Measurements from ENCODE around the gene SH3D19. TPM values are rescaled to one million over a fixed set of nuclear protein-coding genes. Genes with fewer than 3 reads are reported as not detected.
A peak's percentile ranks its signal among the peaks of the same experiment; 100 is the strongest.

SH3D19 gene
- not detected in 2 replicates for total RNA-seq (2014; rRNA removed; shearing (Covaris generic); ENCODE audit: low replicate concordance)

GRCh38 chr4:151325111-151325948, at the start of gene SH3D19:
Gene SH3D19, minus strand, starts transcription at chr4:151325605. Its CDS starts 253 bp downstream, at chr4:151325352.
- H3K4me3 ChIP-seq (ENCODE audit: low read length), result no peak within 1 kb of the TSS
- no peak within 1 kb of the TSS for H2AFZ ChIP-seq (ENCODE audit: low read length)
- H3K4me2 ChIP-seq (ENCODE audit: low read depth, low read length, poor library complexity, severe bottlenecking), result no peak within 1 kb of the TSS
- H3K9ac ChIP-seq (ENCODE audit: low read length), result no peak within 1 kb of the TSS
- H3K9me3 ChIP-seq (ENCODE audit: low read length), result no peaks in the 10 kb centered on the region
- no peak within 1 kb of the TSS for H3K27ac ChIP-seq (ENCODE audit: low read length)
- H3K9me2 ChIP-seq (replicated peaks; ENCODE audit: insufficient read depth, low read length), result no peaks in the 10 kb centered on the region
- no peak for DNase-seq
- no peaks in the 10 kb centered on the region for H3K36me3 ChIP-seq (ENCODE audit: insufficient read depth, low read length)
- H3K79me2 ChIP-seq (ENCODE audit: low read length), result no peaks in the 10 kb centered on the region
- no peaks in the 10 kb centered on the region for H3K4me1 ChIP-seq (ENCODE audit: low read length)
- H4K20me1 ChIP-seq (ENCODE audit: insufficient read depth, low read depth, low read length), result no peaks in the 10 kb centered on the region
- H3K27me3 ChIP-seq (ENCODE audit: low read length), result no peaks in the 10 kb centered on the region

- Histone ChIP-seq H4K20me1 (ENCODE audit: insufficient read depth, low read depth, low read length) (no peaks in the 10 kb centered on the region), H3K9me3 (ENCODE audit: low read length) (no peaks in the 10 kb centered on the region), H3K36me3 (ENCODE audit: insufficient read depth, low read length) (no peaks in the 10 kb centered on the region), H3K9ac (ENCODE audit: low read length) (no peak overlapping the region), H3K79me2 (ENCODE audit: low read length) (no peaks in the 10 kb centered on the region), H3K9me2 (replicated peaks; ENCODE audit: insufficient read depth, low read length) (no peaks in the 10 kb centered on the region), H3K27me3 (ENCODE audit: low read length) (no peaks in the 10 kb centered on the region), H3K4me2 (ENCODE audit: low read depth, low read length, poor library complexity, severe bottlenecking) (no peak overlapping the region), H3K4me3 (ENCODE audit: low read length) (no peak overlapping the region), H3K27ac (ENCODE audit: low read length) (no peak overlapping the region), H2AFZ (ENCODE audit: low read length) (peak overlapping the region; percentile 32; the same call in 1 of the 2 replicates), H3K4me1 (ENCODE audit: low read length) (no peaks in the 10 kb centered on the region)
- peak; percentile 96 for DNase-seq
Measured at GRCh38 chr4:151362404-151363164, 37.2 kb upstream of the SH3D19 start.

DNA sequence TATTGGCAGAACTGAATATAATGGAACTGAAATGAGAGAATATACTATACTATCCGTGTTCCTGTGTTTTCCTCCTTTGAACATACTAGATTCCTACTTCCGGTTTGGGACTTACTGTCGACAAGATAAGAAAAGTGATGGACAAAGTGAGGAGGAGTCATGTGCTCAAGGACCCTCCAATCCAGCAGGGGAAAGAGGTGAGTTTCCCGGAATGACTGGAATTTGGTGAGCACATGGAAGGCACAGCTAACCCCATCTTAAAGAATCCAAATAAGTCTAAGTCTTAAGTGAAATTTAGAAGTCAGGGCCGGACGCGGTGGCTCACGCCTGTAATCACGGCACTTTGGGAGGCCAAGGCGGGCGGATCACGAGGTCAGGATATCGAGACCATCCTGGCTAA, 36.6 kb upstream of the SH3D19 start:
- Histone ChIP-seq H2AFZ (ENCODE audit: low read length) (0 out of 2 replicates have a peak overlapping the region, but pooled peaks have one; percentile 26), H3K9ac (ENCODE audit: low read length) (no peak overlapping the region), H3K9me2 (replicated peaks; ENCODE audit: insufficient read depth, low read length) (no peaks in the 10 kb centered on the region), H3K36me3 (ENCODE audit: insufficient read depth, low read length) (no peaks in the 10 kb centered on the region), H3K4me1 (ENCODE audit: low read length) (no peaks in the 10 kb centered on the region), H3K27ac (ENCODE audit: low read length) (no peak overlapping the region), H3K9me3 (ENCODE audit: low read length) (no peaks in the 10 kb centered on the region), H3K79me2 (ENCODE audit: low read length) (no peaks in the 10 kb centered on the region), H3K4me2 (ENCODE audit: low read depth, low read length, poor library complexity, severe bottlenecking) (no peak overlapping the region), H4K20me1 (ENCODE audit: insufficient read depth, low read depth, low read length) (no peaks in the 10 kb centered on the region), H3K4me3 (ENCODE audit: low read length) (no peak overlapping the region), H3K27me3 (ENCODE audit: low read length) (no peaks in the 10 kb centered on the region)
- no peak for DNase-seq

DNA sequence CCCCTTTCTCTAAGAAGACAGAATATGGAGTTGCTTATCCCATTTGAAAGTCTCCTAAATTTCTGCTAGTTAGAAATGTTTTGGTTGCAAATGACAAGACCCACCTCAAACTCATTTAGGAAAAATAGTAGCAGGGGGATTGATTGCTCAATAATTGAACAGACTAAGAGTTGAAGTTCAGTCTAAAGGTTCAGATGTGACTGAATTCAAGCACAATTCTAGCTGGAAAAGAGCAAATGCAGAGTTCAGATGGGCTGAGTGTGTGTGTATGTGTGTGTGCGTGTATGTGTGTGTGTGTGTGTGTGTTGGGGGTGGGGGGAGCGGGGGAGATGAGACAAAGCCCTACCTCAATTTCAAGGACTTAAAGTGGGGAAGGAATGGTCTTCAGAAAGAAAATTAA, 35.7 kb upstream of the SH3D19 start:
- H3K9me3 ChIP-seq (ENCODE audit: low read length), result no peaks in the 10 kb centered on the region
- no peak overlapping the region for H3K4me2 ChIP-seq (ENCODE audit: low read depth, low read length, poor library complexity, severe bottlenecking)
- H3K79me2 ChIP-seq (ENCODE audit: low read length), result no peaks in the 10 kb centered on the region
- H3K4me1 ChIP-seq (ENCODE audit: low read length), result no peaks in the 10 kb centered on the region
- H3K27me3 ChIP-seq (ENCODE audit: low read length), result no peaks in the 10 kb centered on the region
- no peak overlapping the region for H3K27ac ChIP-seq (ENCODE audit: low read length)
- DNase-seq, result no peak
- H3K4me3 ChIP-seq (ENCODE audit: low read length), result no peak overlapping the region
- no peak overlapping the region for H2AFZ ChIP-seq (ENCODE audit: low read length)
- no peaks in the 10 kb centered on the region for H3K9me2 ChIP-seq (replicated peaks; ENCODE audit: insufficient read depth, low read length)
- H3K36me3 ChIP-seq (ENCODE audit: insufficient read depth, low read length), result no peaks in the 10 kb centered on the region
- H4K20me1 ChIP-seq (ENCODE audit: insufficient read depth, low read depth, low read length), result no peaks in the 10 kb centered on the region
- no peak overlapping the region for H3K9ac ChIP-seq (ENCODE audit: low read length)

- Histone ChIP-seq H3K9ac (ENCODE audit: low read length) (no peak overlapping the region), H4K20me1 (ENCODE audit: insufficient read depth, low read depth, low read length) (no peaks in the 10 kb centered on the region), H3K4me1 (ENCODE audit: low read length) (no peaks in the 10 kb centered on the region)
Measured at GRCh38 chr4:151359576-151359975, 34.2 kb upstream of the SH3D19 start.

DNA sequence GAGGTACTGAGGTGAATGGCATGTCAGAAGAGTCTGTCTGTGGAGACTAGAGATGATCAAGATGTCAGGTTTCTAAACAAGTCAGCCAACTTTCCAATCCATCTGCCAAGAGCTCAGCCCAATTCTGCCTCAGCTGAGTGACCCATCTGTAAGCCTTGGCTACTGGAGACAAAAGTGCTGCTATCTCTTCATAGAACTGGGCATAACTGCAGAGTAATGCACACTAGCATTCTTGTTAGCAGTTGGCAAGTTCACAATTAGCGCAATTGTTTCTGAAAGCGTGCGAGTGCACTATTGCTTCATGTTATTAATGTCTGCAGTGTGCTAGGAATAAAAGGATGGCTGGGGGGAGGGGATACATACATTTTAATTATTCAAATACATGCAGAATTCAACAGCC, 32.9 kb upstream of the SH3D19 start:
- H3K79me2 ChIP-seq (ENCODE audit: low read length), result no peaks in the 10 kb centered on the region
- H3K9me3 ChIP-seq (ENCODE audit: low read length), result no peaks in the 10 kb centered on the region
- no peak for DNase-seq
- no peak overlapping the region for H3K4me3 ChIP-seq (ENCODE audit: low read length)
- no peaks in the 10 kb centered on the region for H3K27me3 ChIP-seq (ENCODE audit: low read length)
- H3K9me2 ChIP-seq (replicated peaks; ENCODE audit: insufficient read depth, low read length), result no peaks in the 10 kb centered on the region
- H3K4me2 ChIP-seq (ENCODE audit: low read depth, low read length, poor library complexity, severe bottlenecking), result no peak overlapping the region
- no peaks in the 10 kb centered on the region for H3K36me3 ChIP-seq (ENCODE audit: insufficient read depth, low read length)
- no peaks in the 10 kb centered on the region for H4K20me1 ChIP-seq (ENCODE audit: insufficient read depth, low read depth, low read length)
- H3K27ac ChIP-seq (ENCODE audit: low read length), result no peak overlapping the region
- H3K4me1 ChIP-seq (ENCODE audit: low read length), result no peaks in the 10 kb centered on the region
- no peak overlapping the region for H2AFZ ChIP-seq (ENCODE audit: low read length)
- no peak overlapping the region for H3K9ac ChIP-seq (ENCODE audit: low read length)

More at GRCh38 chr4:151359576-151359975, 34.2 kb upstream of the SH3D19 start:
- no peaks in the 10 kb centered on the region for H3K9me3 ChIP-seq (ENCODE audit: low read length)
- no peak overlapping the region for H3K27ac ChIP-seq (ENCODE audit: low read length)
- no peak overlapping the region for H3K4me2 ChIP-seq (ENCODE audit: low read depth, low read length, poor library complexity, severe bottlenecking)
- no peaks in the 10 kb centered on the region for H3K79me2 ChIP-seq (ENCODE audit: low read length)
- no peak overlapping the region for H2AFZ ChIP-seq (ENCODE audit: low read length)
- H3K36me3 ChIP-seq (ENCODE audit: insufficient read depth, low read length), result no peaks in the 10 kb centered on the region
- H3K9me2 ChIP-seq (replicated peaks; ENCODE audit: insufficient read depth, low read length), result no peaks in the 10 kb centered on the region
- no peak overlapping the region for H3K4me3 ChIP-seq (ENCODE audit: low read length)
- H3K27me3 ChIP-seq (ENCODE audit: low read length), result no peaks in the 10 kb centered on the region
- DNase-seq, result no peak

DNA sequence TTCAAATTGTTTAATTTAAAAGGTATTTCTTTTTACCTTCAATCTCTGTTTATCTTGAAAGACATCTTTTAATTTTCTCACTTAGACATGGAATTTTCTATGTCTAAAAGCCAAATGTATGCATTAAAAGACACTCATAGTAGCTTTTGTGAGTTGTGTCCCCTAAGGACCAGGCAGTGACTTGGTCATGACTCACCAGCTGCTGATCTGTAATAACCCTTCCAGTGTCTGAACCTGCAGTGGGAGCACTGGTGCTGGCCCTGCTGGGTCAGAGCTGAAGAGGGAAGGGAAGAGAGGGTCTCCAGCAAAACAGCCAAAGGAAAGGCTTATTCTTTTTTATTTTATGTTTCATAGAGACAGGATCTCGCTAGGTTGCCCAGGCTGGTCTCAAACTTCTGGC, 31.1 kb upstream of the SH3D19 start:
- Histone ChIP-seq H4K20me1 (ENCODE audit: insufficient read depth, low read depth, low read length) (no peaks in the 10 kb centered on the region), H3K27ac (ENCODE audit: low read length) (no peak overlapping the region), H3K27me3 (ENCODE audit: low read length) (no peaks in the 10 kb centered on the region), H3K9me2 (replicated peaks; ENCODE audit: insufficient read depth, low read length) (no peaks in the 10 kb centered on the region), H3K4me3 (ENCODE audit: low read length) (no peak overlapping the region), H3K9me3 (ENCODE audit: low read length) (no peaks in the 10 kb centered on the region), H3K4me1 (ENCODE audit: low read length) (no peaks in the 10 kb centered on the region), H2AFZ (ENCODE audit: low read length) (no peak overlapping the region), H3K9ac (ENCODE audit: low read length) (no peak overlapping the region), H3K79me2 (ENCODE audit: low read length) (no peaks in the 10 kb centered on the region), H3K4me2 (ENCODE audit: low read depth, low read length, poor library complexity, severe bottlenecking) (no peak overlapping the region), H3K36me3 (ENCODE audit: insufficient read depth, low read length) (no peaks in the 10 kb centered on the region)
- DNase-seq, result no peak

GRCh38 chr4:151355155-151355554, 29.8 kb upstream of the SH3D19 start:
- Histone ChIP-seq H3K4me2 (ENCODE audit: low read depth, low read length, poor library complexity, severe bottlenecking) (no peak overlapping the region), H3K79me2 (ENCODE audit: low read length) (no peaks in the 10 kb centered on the region), H3K9me2 (replicated peaks; ENCODE audit: insufficient read depth, low read length) (no peaks in the 10 kb centered on the region), H3K36me3 (ENCODE audit: insufficient read depth, low read length) (no peaks in the 10 kb centered on the region), H3K9ac (ENCODE audit: low read length) (no peak overlapping the region), H3K4me3 (ENCODE audit: low read length) (no peak overlapping the region), H2AFZ (ENCODE audit: low read length) (no peak overlapping the region), H3K9me3 (ENCODE audit: low read length) (no peaks in the 10 kb centered on the region), H3K27ac (ENCODE audit: low read length) (no peak overlapping the region), H4K20me1 (ENCODE audit: insufficient read depth, low read depth, low read length) (no peaks in the 10 kb centered on the region), H3K27me3 (ENCODE audit: low read length) (no peaks in the 10 kb centered on the region), H3K4me1 (ENCODE audit: low read length) (no peaks in the 10 kb centered on the region)
- no peak for DNase-seq

All from Karpas-422 (cell line).